DOHH2 (cell line): ENCODE measurements around the gene KIAA0513.

Source experiments
- H3F3A ChIP-seq: fragments of 200-600 bp; sonication (generic), shearing (Covaris generic); 2 replicates; pipeline ENCODE4 v1.6.0; 2016; ENCODE audit warnings: antibody characterized with exemption, mild to moderate bottlenecking; ENCODE audit not compliant: control insufficient read depth, insufficient read depth
- H3K27ac ChIP-seq: fragments of 200-600 bp; sonication (generic); 2 replicates; pipeline ENCODE4 v1.5.1; 2014; ENCODE audit warnings: low read depth, mild to moderate bottlenecking, low read length, moderate library complexity
- H3K27me3 ChIP-seq: fragments of 200-600 bp; sonication (generic); 2 replicates; pipeline ENCODE4 v1.6.1; 2014; ENCODE audit warnings: mild to moderate bottlenecking, low read length, mixed read lengths; ENCODE audit not compliant: control insufficient read depth
- H3K36me3 ChIP-seq: fragments of 200-600 bp; sonication (generic); 2 replicates; pipeline ENCODE4 v1.6.1; 2014; ENCODE audit warnings: mild to moderate bottlenecking, low read length, moderate library complexity, mixed read lengths; ENCODE audit not compliant: control insufficient read depth
- H3K4me1 ChIP-seq: fragments of 200-600 bp; sonication (generic); 2 replicates; pipeline ENCODE4 v1.6.1; 2014; ENCODE audit warnings: mild to moderate bottlenecking, low read length, mixed read lengths; ENCODE audit not compliant: control insufficient read depth
- H3K4me2 ChIP-seq: fragments of 200-600 bp; sonication (generic); 2 replicates; pipeline ENCODE4 v1.6.0; 2014; ENCODE audit warnings: mild to moderate bottlenecking, low read length, moderate library complexity
- H3K4me3 ChIP-seq: fragments of 200-600 bp; sonication (generic); 2 replicates; pipeline ENCODE4 v1.5.1; 2014; ENCODE audit warnings: mild to moderate bottlenecking, low read length, mixed read lengths
- H3K79me2 ChIP-seq: fragments of 200-600 bp; sonication (generic); 2 replicates; pipeline ENCODE4 v1.6.1; 2014; ENCODE audit warnings: mild to moderate bottlenecking, low read length, mixed read lengths; ENCODE audit not compliant: control insufficient read depth
- H3K9me2 ChIP-seq: fragments of 200-600 bp; sonication (generic); replicated peaks from 2 replicates; pipeline ENCODE4 v1.6.1; 2014; ENCODE audit warnings: mild to moderate bottlenecking, low read length, mixed read lengths; ENCODE audit not compliant: control insufficient read depth
- H3K9me3 ChIP-seq: fragments of 200-600 bp; sonication (generic); 2 replicates; pipeline ENCODE4 v1.6.1; 2014; ENCODE audit warnings: antibody characterized with exemption, low read length, mixed read lengths; ENCODE audit not compliant: control insufficient read depth, insufficient read depth
- H4K20me1 ChIP-seq: fragments of 200-600 bp; sonication (generic); 2 replicates; pipeline ENCODE4 v1.6.0; 2014; ENCODE audit warnings: low read depth, mild to moderate bottlenecking, antibody characterized with exemption, low read length, moderate library complexity; ENCODE audit not compliant: control insufficient read depth, insufficient read depth
- CTCF ChIP-seq: fragments of 200-600 bp; sonication (generic); IDR thresholded peaks from one replicate; pipeline ENCODE4 v1.5.1; 2014; ENCODE audit warnings: antibody characterized with exemption, mild to moderate bottlenecking, low read depth, low read length; ENCODE audit not compliant: poor library complexity, severe bottlenecking
- EZH2phosphoT487 ChIP-seq: fragments of 200-600 bp; sonication (generic); IDR thresholded peaks from 2 replicates; pipeline ENCODE4 v1.6.1; 2017; ENCODE audit warnings: borderline replicate concordance, mild to moderate bottlenecking, antibody characterized with exemption, low read length, moderate library complexity, mixed read lengths

KIAA0513 gene

GRCh38 chr16:85110105-85110504, 82.5 kb downstream of the KIAA0513 start:
- Histone ChIP-seq H3K79me2 (no peaks in the 10 kb centered on the region), H3F3A (no peaks in the 10 kb centered on the region), H3K27me3 (no peaks in the 10 kb centered on the region; the same call in 1 of the 2 replicates), H3K36me3 (no peaks in the 10 kb centered on the region), H3K9me3 (no peaks in the 10 kb centered on the region), H3K4me2 (no peak overlapping the region), H4K20me1 (no peaks in the 10 kb centered on the region), H3K27ac (no peak overlapping the region), H3K4me1 (peaks cover 9% of the 10 kb centered on the region), H3K9me2 (no peaks in the 10 kb centered on the region), H3K4me3 (no peak overlapping the region)
- no peak for TF ChIP-seq CTCF
- no peak for TF ChIP-seq EZH2phosphoT487

GRCh38 chr16:85111184-85111583, 83.6 kb downstream of the KIAA0513 start:
- no peaks in the 10 kb centered on the region for H3K9me3 ChIP-seq
- no peaks in the 10 kb centered on the region for H3F3A ChIP-seq
- H3K36me3 ChIP-seq: no peaks in the 10 kb centered on the region
- no peak overlapping the region for H3K4me2 ChIP-seq
- H3K27ac ChIP-seq: no peak overlapping the region
- H3K4me1 ChIP-seq: peaks cover 4% of the 10 kb centered on the region
- TF ChIP-seq CTCF (no peak), EZH2phosphoT487 (no peak)
- no peak overlapping the region for H3K4me3 ChIP-seq
- H3K27me3 ChIP-seq: no peaks in the 10 kb centered on the region
- no peaks in the 10 kb centered on the region for H3K9me2 ChIP-seq
- no peaks in the 10 kb centered on the region for H3K79me2 ChIP-seq
- H4K20me1 ChIP-seq: no peaks in the 10 kb centered on the region

GRCh38 chr16:85112364-85112763, 84.8 kb downstream of the KIAA0513 start, which contains the start of gene CIBAR2:
CIBAR2 (minus strand) TSS chr16:85112472; CDS start chr16:85112352, 120 bp downstream.
- Histone ChIP-seq H3K9me3 (no peaks in the 10 kb centered on the region), H3F3A (no peaks in the 10 kb centered on the region), H3K27ac (no peak within 1 kb of the TSS), H3K79me2 (no peaks in the 10 kb centered on the region), H3K27me3 (no peaks in the 10 kb centered on the region), H3K4me2 (no peak within 1 kb of the TSS), H3K4me3 (no peak within 1 kb of the TSS), H3K4me1 (peaks cover 4% of the 10 kb centered on the region), H3K36me3 (no peaks in the 10 kb centered on the region), H4K20me1 (no peaks in the 10 kb centered on the region), H3K9me2 (no peaks in the 10 kb centered on the region)
- TF ChIP-seq CTCF (no peak), EZH2phosphoT487 (no peak)
